Lung (tissue), 12 donors: ENCODE results near the gene NEDD8. TPM values are rescaled to one million over a fixed set of nuclear protein-coding genes. Genes with fewer than 3 reads are reported as not detected.

Experiments used
- ATAC-seq: fragments of 200-7000 bp; cut with Tn5 transposase; one replicate; pipeline ENCODE4 v1.9.1; 2020; ENCODE audit warnings: moderate number of reproducible peaks; ENCODE audit not compliant: insufficient read depth, low FRiP score
- DNase-seq, 3 donors: peaks; one replicate each; pipeline ENCODE4 v3.0.0-alpha.2; 2013 to 2017
- H3K27ac ChIP-seq, 2 donors: one replicate each; pipeline ENCODE4 v1.5.1; 2013; ENCODE audit warnings: mild to moderate bottlenecking in 2 of 2, moderate library complexity in 2 of 2, control low read depth in 1 of 2, inconsistent platforms in 1 of 2, low read depth in 1 of 2, low read length in 1 of 2
- H3K27me3 ChIP-seq, 3 donors: one replicate each; pipeline ENCODE4 v1.5.1; 2013; ENCODE audit warnings: low read length in 2 of 3; ENCODE audit not compliant: control insufficient read depth in 3 of 3, insufficient read depth in 3 of 3
- H3K36me3 ChIP-seq, 4 donors: one replicate each; pipeline ENCODE4 v1.5.1; 2013; ENCODE audit warnings: low read length in 4 of 4, mild to moderate bottlenecking in 1 of 4, moderate library complexity in 1 of 4; ENCODE audit not compliant: control insufficient read depth in 4 of 4, insufficient read depth in 4 of 4
- H3K4me1 ChIP-seq, 5 donors: one replicate each; pipeline ENCODE4 v1.5.1; 2013; ENCODE audit warnings: low read length in 5 of 5, mild to moderate bottlenecking in 2 of 5, moderate library complexity in 1 of 5; ENCODE audit not compliant: control insufficient read depth in 5 of 5, insufficient read depth in 5 of 5
- H3K4me3 ChIP-seq: one replicate; pipeline ENCODE4 v1.5.1; 2013; ENCODE audit warnings: mild to moderate bottlenecking, control low read depth, moderate library complexity
- H3K9ac ChIP-seq, 2 donors: one replicate each; pipeline ENCODE4 v1.5.1; 2013; ENCODE audit warnings: low read length in 2 of 2, control low read depth in 1 of 2; ENCODE audit not compliant: insufficient read depth in 1 of 2
- H3K9me3 ChIP-seq, 4 donors: one replicate each; pipeline ENCODE4 v1.5.1; 2013; ENCODE audit warnings: low read length in 3 of 4, mild to moderate bottlenecking in 1 of 4, moderate library complexity in 1 of 4; ENCODE audit not compliant: control insufficient read depth in 4 of 4, insufficient read depth in 3 of 4
- CTCF ChIP-seq: IDR thresholded peaks from 2 replicates; pipeline ENCODE4 v1.5.1; 2012; ENCODE audit warnings: mild to moderate bottlenecking; ENCODE audit errors: control extremely low read depth, extremely low read depth
- WGBS, 2 donors: extraction: QIAGEN DNeasy Blood & Tissue Kit; methylation state at CpG; one replicate each; pipeline ENCODE4 v1.1.7; 2013; 5-methylcytosine and 5-hydroxymethylcytosine counted together
- polyA plus RNA-seq, 2 donors: library from polyadenylated mRNA; stranded (reverse); fragments of 200-250 nt; gene quantifications; one replicate each; pipeline ENCODE4 v1.2.1, GENCODE V29; 2013
- total RNA-seq, 2 donors: library from RNA; depleted of rRNA in 1 of 2; stranded (reverse); fragments of >200 nt in 1 of 2; gene quantifications; one replicate each; pipeline ENCODE4 v1.2.1, GENCODE V29; 2014 to 2021
- donor health status: control.
- donor health status: control.
- donor health status: Bipolar disorder and iron deficiency.
- donor health status: healthy.
- donor health status: DM: yes; HTN: yes; CAD: no.

NEDD8 gene
- total and polyA plus RNA-seq, 4 donors = 69.5 to 246 (median 194) TPM

GRCh38 chr14:24188251-24189058 lies 43.7 kb downstream of the NEDD8 start, which contains the start of gene IPO4:
TSS of gene IPO4 (minus strand) at chr14:24188816. CDS start at chr14:24188787, 29 bp downstream.
- Histone ChIP-seq H3K9me3 (no peaks in the 10 kb centered on the region), H3K27me3 (no peaks in the 10 kb centered on the region), H3K27ac (peak within 1 kb of the TSS; percentile 60 to 71), H3K36me3 (peaks cover 22 to 39% (median 31%) of the 10 kb centered on the region in 4 donors), H3K4me1 (peaks cover 0 to 8% (median 5%) of the 10 kb centered on the region in 5 donors), H3K9ac (peak within 1 kb of the TSS; percentile 49 to 51), H3K4me3 (peak within 1 kb of the TSS; percentile 69)
- 0 to 1% methylated on average over 64 to 65 of the region's 65 CpGs for WGBS, 2 donors
- no peak for TF ChIP-seq CTCF
- DNase-seq = peak; percentile 97 to 99 (median 97)
- peak; percentile 94 for ATAC-seq

GRCh38 chr14:24187539-24187915 lies 44.6 kb downstream of the NEDD8 start:
- ATAC-seq (no peak), DNase-seq (no peak)
- H3K4me1 ChIP-seq = peaks cover 0 to 8% (median 5%) of the 10 kb centered on the region in 5 donors
- H3K4me3 ChIP-seq = peak overlapping the region; percentile 69
- TF ChIP-seq CTCF = no peak
- no peak overlapping the region for H3K27ac ChIP-seq
- 90 to 96% methylated on average over 2 of the region's 2 CpGs for WGBS, 2 donors
- no peaks in the 10 kb centered on the region for H3K27me3 ChIP-seq
- no peaks in the 10 kb centered on the region for H3K9me3 ChIP-seq
- H3K9ac ChIP-seq = peak overlapping the region in 1 of 2 donors; percentile 51
- peaks cover 24 to 45% (median 30%) of the 10 kb centered on the region in 4 donors for H3K36me3 ChIP-seq

- Histone ChIP-seq H3K36me3 (peaks cover 23 to 46% (median 29%) of the 10 kb centered on the region in 4 donors), H3K4me1 (peaks cover 0 to 8% (median 5%) of the 10 kb centered on the region in 5 donors), H3K9me3 (no peaks in the 10 kb centered on the region), H3K4me3 (no peak overlapping the region), H3K27me3 (no peaks in the 10 kb centered on the region), H3K27ac (no peak overlapping the region), H3K9ac (no peak overlapping the region)
- no peak for TF ChIP-seq CTCF
- no peak for DNase-seq
- WGBS, 2 donors = 93 to 99% methylated on average over 10 of the region's 10 CpGs
- ATAC-seq = no peak
These were observed 45.2 kb downstream of the NEDD8 start for GRCh38 chr14:24186831-24187538.
